ENCODE measurements around the gene SLC6A20.

SLC6A20 gene

DNA sequence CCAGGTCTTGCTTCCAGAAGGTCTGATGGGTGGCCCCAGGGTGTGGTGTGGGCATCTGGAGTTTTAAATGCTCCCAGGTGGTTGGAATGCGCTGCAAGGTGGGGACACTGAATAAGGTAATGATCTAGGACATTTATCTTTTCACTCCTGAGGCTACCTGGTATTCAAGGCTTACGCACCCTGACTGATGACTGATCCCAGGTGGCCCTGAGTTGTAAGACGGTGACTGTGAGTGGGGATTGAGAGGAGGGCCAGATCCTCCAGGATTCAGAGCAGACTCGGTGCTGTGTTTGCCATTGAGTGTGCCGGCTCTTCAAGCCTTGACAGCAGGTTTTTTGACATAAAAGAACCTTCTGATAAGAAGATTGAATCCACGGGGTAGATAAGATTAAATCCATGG, 40.3 kb downstream of the SLC6A20 start:
- Histone ChIP-seq H3K4me3 (IDR thresholded peaks at IDR 0.05; ENCODE audit: insufficient read depth, low read depth, low read length) (no peak overlapping the region), H3K27me3 (ENCODE audit: insufficient read depth, low read depth) (no peaks in the 10 kb centered on the region), H3K9ac (no peak overlapping the region), H2AFZ (ENCODE audit: low read depth) (no peak overlapping the region), H3K79me2 (ENCODE audit: insufficient read depth, low read depth) (no peaks in the 10 kb centered on the region), H4K20me1 (ENCODE audit: insufficient read depth) (no peaks in the 10 kb centered on the region), H3K4me1 (ENCODE audit: low read depth, poor library complexity, severe bottlenecking) (no peaks in the 10 kb centered on the region), H3K4me2 (no peak overlapping the region), H3K27ac (no peak overlapping the region), H3K36me3 (ENCODE audit: insufficient read depth) (no peaks in the 10 kb centered on the region)
- TF ChIP-seq, protein P1, sequence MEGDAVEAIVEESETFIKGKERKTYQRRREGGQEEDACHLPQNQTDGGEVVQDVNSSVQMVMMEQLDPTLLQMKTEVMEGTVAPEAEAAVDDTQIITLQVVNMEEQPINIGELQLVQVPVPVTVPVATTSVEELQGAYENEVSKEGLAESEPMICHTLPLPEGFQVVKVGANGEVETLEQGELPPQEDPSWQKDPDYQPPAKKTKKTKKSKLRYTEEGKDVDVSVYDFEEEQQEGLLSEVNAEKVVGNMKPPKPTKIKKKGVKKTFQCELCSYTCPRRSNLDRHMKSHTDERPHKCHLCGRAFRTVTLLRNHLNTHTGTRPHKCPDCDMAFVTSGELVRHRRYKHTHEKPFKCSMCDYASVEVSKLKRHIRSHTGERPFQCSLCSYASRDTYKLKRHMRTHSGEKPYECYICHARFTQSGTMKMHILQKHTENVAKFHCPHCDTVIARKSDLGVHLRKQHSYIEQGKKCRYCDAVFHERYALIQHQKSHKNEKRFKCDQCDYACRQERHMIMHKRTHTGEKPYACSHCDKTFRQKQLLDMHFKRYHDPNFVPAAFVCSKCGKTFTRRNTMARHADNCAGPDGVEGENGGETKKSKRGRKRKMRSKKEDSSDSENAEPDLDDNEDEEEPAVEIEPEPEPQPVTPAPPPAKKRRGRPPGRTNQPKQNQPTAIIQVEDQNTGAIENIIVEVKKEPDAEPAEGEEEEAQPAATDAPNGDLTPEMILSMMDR (conservative IDR thresholded peaks at IDR 0.05; ENCODE audit: low read depth, low read length), result no peak

DNA sequence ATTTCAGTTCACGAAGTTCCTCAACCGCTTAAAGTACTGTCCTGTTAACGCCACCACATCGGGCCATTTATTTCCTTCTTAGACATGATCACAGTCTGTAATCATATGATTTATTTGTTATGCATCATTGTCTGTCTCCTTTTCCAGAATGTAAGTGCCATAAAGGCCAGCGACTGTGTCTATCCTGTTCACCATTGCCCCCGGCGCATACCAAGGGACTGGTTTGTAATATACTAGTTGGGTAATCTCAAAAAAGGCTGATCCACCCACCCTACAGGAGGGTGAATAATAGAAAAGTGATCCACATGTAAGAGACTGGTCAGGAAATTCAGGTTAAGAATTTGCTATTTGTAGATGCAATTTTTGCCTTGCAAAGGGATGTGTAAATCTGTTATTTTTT, 41.9 kb downstream of the SLC6A20 start:
- no peaks in the 10 kb centered on the region for H3K27me3 ChIP-seq (ENCODE audit: insufficient read depth, low read depth)
- H3K4me2 ChIP-seq, result no peak overlapping the region
- no peak overlapping the region for H3K9ac ChIP-seq
- H3K36me3 ChIP-seq (ENCODE audit: insufficient read depth), result no peaks in the 10 kb centered on the region
- H3K4me1 ChIP-seq (ENCODE audit: low read depth, poor library complexity, severe bottlenecking), result no peaks in the 10 kb centered on the region
- H3K27ac ChIP-seq, result no peak overlapping the region
- no peaks in the 10 kb centered on the region for H3K79me2 ChIP-seq (ENCODE audit: insufficient read depth, low read depth)
- TF ChIP-seq, protein P1 (conservative IDR thresholded peaks at IDR 0.05; ENCODE audit: low read depth, low read length), result no peak
- no peak overlapping the region for H2AFZ ChIP-seq (ENCODE audit: low read depth)
- no peak overlapping the region for H3K4me3 ChIP-seq (IDR thresholded peaks at IDR 0.05; ENCODE audit: insufficient read depth, low read depth, low read length)
- H4K20me1 ChIP-seq (ENCODE audit: insufficient read depth), result no peaks in the 10 kb centered on the region

DNA sequence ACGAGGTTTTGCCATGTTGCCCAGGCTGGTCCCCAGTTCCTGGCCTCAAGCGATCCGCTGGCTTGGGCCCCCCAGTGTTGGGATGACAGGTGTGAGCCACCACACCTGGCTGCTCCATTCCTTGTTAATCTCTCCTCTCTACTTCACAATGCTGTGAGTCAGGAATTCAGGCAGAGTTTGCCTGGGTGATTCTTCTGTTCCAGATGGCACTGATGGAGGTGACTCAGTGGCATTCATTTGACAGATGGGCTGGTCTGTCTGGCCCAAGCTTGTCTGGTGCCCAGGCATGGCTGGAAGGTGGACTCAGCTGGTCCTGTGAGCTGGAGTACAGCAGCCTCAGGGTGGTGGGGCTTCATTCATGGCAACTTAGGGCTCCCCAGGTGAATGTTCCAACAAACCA, 43.2 kb downstream of the SLC6A20 start:
- Histone ChIP-seq H2AFZ (ENCODE audit: low read depth) (no peak overlapping the region), H3K4me1 (ENCODE audit: low read depth, poor library complexity, severe bottlenecking) (no peaks in the 10 kb centered on the region), H3K36me3 (ENCODE audit: insufficient read depth) (no peaks in the 10 kb centered on the region), H3K27ac (no peak overlapping the region), H3K4me3 (IDR thresholded peaks at IDR 0.05; ENCODE audit: insufficient read depth, low read depth, low read length) (no peak overlapping the region), H3K27me3 (ENCODE audit: insufficient read depth, low read depth) (no peaks in the 10 kb centered on the region), H3K9ac (no peak overlapping the region), H3K4me2 (no peak overlapping the region), H3K79me2 (ENCODE audit: insufficient read depth, low read depth) (no peaks in the 10 kb centered on the region), H4K20me1 (ENCODE audit: insufficient read depth) (no peaks in the 10 kb centered on the region)
- TF ChIP-seq, protein P1 (conservative IDR thresholded peaks at IDR 0.05; ENCODE audit: low read depth, low read length), result no peak

DNA sequence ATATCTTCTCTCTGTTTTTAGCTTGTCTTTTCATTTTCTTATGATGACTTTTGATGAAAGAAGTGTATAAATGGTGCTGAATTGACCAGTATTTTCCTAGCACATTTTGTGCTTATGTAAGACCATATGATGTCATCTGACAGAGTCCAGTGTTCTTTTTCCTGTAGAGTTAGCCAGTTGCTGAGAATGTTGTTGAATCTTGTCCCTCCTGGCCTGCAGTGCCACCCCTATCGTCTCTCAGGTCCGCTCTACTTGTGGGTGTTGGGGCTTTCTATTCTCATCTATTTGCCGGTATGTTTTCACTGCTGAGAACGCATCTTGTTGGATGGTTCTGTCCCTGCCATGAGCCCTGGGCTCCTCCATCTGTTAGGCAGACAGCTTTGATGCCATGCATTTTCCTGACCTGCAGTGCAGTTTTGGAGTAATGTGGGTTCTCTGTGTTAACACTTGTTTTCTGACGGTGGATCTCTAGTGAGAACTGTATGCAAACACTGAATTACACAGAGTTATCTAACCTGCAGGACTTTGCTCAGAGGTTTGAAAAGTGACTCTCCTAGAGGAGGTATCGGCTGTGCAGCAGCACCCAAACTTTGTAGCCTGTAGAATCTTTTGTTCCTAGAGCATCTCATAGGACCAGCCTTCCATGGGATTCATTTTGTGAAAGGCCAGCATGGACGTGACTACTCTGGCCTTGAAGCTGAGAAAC, 44.6 kb downstream of the SLC6A20 start:
- Histone ChIP-seq H3K36me3 (ENCODE audit: insufficient read depth) (no peaks in the 10 kb centered on the region), H3K4me3 (IDR thresholded peaks at IDR 0.05; ENCODE audit: insufficient read depth, low read depth, low read length) (no peak overlapping the region), H4K20me1 (ENCODE audit: insufficient read depth) (no peaks in the 10 kb centered on the region), H3K9ac (no peak overlapping the region), H2AFZ (ENCODE audit: low read depth) (no peak overlapping the region), H3K27ac (no peak overlapping the region), H3K4me2 (no peak overlapping the region), H3K27me3 (ENCODE audit: insufficient read depth, low read depth) (no peaks in the 10 kb centered on the region), H3K4me1 (ENCODE audit: low read depth, poor library complexity, severe bottlenecking) (no peaks in the 10 kb centered on the region), H3K79me2 (ENCODE audit: insufficient read depth, low read depth) (no peaks in the 10 kb centered on the region)
- TF ChIP-seq, protein P1 (conservative IDR thresholded peaks at IDR 0.05; ENCODE audit: low read depth, low read length), result no peak
